ENCODE results near the gene SCN10A. TPM values are rescaled to one million over a fixed set of nuclear protein-coding genes. Genes with fewer than 3 reads are reported as not detected.

SCN10A gene
- total RNA-seq, 1 experiment from 2014 or later = not detected

DNA sequence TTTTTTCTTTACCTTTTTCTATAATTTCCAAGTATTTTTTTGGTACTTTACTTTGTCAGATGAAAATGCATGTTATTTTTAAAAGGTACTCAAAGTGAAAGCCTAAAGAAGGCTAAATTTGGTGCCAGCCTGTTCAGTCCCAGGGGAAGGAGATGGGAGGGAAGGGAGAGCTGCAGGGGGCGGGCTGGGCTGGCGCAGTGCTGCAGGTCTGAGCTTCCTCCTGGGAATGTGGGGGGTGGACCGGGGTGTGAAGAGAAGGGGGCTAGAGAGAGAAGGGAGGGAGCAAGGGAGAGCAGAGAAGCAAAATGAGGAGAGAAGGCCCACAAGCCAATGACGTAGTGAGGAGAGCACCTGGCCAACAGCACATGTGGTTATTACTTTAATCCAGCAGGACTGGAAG is 95.6 kb downstream of the SCN10A start:
- DNase-seq (ENCODE audit: low spot score) = no peak

DNA sequence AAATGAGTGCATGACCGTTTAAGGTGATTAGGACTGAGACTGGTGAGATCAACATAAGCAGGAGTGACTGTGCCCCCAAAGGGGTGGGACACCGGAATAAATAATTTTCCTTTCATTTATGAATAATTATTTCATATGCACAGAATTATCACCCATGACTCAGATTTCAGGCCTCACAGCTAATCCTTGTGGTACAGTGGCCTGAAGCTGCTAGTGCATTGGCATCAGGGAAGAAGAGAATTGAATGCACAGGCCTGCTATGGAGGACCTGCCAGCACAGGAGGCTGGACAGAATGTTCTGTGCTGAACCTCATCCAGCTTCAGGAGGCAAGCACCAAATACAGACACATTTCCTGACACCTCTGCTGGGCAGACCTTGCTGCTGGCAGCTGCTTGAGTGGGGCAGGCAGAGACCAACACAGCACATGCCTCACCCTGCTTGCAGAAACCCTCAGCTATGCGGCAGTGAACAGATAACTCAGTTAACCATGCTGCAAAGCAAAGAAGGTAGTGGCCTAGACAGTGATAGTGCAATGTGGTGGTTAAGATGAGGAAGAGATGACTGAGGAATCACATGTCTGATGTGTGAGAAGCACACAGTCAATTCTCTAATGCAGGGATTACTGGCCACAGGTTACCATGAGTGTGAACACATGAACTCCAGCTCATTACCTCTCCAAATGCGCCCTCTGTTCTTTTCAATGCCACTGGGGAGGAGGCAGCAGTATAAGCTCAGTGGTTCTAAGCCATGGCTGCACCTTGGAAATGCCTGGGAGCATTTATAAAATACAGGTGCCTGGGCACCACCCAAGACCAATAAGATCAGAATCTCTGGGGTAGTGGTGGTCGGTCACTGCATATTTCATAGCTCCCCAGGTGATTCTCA is 98.4 kb downstream of the SCN10A start:
- no peak for DNase-seq (ENCODE audit: low spot score)

DNA sequence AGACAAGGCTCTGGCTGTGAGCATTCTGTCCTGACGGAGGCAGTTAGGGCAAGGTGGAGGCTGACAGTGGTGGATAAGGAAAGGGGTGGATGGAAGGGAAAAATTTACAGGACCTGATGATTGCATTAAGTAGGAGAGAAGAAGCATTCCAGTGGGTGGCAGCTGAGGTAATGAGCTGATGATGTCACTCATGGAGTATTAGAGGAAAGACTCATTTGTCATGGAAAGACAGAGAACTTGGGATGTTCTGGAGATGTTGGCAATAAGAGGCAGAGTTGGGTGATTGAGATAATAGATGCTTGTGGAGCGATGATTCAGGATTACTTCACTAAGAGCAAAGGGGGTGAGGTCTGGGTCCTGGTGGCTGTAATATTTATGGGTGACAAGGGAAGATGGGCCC is 102.9 kb downstream of the SCN10A start:
- DNase-seq (ENCODE audit: low spot score) = peak; percentile 22

DNA sequence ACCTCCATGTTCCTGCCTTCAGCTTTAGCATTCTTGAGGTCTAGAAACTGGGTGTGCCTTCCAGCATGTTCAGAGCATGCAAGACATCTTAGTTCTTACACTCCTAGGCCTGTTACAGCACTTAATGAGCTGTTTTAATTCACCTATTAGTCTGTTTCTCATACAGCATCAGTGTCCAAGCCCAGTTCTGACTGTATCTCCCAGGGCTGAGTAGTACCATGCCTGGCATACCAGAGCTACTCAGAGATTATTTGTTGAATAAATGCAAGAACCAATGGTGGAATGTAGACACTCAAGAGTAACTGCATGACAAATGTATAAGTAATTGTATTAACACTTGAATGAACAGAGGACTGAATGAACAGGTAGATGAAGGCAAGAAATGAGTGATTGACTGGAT is 104.7 kb downstream of the SCN10A start:
- DNase-seq (ENCODE audit: low spot score) = no peak

DNA sequence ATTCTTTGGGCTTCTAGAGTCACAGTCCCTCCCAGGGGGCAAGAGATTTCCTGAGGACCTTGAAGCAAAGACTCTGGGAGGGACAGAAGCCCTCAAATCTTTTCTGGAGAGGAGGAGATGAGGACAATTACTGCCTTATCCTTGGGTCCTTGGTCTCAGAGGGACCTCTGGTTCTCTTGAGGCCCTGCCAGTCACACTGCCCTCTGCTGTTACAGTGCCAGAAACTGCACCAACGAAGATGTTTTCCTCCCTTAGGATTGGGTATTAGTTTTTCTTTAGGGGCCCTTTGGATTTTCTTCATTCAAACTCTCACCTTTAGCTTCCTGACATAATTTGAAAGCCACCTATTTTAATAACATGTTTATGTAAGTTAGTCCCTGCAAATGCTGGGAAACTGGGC is 108.3 kb downstream of the SCN10A start:
- DNase-seq (ENCODE audit: low spot score) = no peak

DNA sequence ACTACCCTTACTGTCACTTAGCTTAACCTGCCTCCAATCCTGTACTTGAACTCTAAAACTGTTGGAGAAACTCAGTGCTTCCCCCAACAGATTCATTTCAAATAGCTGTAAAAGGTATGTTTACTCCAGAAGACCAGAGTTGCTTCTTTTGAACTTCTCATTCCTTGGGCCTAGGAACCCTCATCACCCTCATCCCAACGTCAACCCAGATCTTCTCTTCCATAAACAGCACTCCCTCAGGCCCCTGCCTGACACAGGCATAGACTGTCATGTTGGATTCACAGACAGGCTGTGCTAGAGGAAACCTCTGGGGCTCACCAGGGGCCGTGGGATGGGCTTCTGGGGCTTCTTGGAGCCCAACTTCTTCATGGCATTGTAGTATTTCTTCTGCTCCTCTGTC is 109.1 kb downstream of the SCN10A start:
- DNase-seq (ENCODE audit: low spot score) = no peak

DNA sequence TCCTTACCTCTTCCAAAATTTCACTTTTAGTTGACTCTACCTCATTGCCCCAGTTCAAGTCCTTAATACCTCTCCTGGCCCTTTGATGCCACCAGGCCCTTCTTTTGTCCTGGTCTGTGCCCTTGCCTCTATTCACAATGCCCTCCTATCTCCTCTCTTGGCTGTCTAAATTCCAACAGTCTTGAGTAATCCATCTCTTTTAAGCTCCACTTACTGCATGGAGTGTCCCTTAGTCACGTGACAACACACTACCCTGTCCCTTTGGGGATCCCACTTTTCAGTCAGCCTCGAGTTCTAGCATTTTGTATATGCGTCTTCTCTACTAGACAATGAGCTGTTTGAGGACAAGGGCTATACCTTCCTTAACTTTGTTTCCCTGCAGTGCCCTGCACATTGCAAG is 113.8 kb downstream of the SCN10A start:
- no peak for DNase-seq (ENCODE audit: low spot score)

DNA sequence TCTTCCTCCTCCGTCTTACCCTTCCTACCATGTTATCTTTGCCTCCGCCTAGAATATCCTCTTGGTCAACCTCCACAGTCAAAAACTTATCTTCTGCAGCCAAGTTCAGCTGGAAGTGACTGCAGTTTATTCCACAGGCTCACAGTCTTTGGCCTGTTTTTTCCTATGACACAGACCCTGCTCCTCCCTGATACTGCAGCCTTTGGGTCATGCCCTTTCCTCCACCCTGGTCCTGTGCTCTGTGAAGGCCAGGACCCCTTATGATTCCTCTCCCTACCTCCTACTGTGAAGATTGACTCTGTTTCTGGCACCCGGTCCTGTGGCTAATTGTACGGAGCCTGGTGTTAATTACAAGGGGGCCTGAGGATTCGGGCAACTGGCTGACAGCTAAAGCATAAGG is 117.3 kb downstream of the SCN10A start:
- DNase-seq (ENCODE audit: low spot score) = no peak

DNA sequence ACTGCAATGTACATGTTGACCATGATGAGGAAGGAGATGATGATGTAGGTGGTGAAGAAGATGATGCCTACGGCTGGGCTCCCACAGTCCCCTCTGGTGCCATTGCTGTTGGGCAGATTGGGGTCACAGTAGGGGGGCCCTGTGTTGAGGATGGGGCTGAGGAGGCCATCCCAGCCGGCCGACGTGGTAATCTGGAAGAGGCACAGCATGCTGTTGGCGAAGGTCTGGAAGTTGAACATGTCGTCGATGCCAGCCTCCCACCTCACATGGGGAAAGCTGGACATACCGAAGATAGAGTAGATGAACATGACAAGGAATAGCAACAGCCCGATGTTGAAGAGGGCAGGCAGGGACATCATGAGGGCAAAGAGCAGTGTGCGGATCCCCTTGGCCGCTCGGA is 118.0 kb downstream of the SCN10A start:
- DNase-seq (ENCODE audit: low spot score) = no peak

DNA sequence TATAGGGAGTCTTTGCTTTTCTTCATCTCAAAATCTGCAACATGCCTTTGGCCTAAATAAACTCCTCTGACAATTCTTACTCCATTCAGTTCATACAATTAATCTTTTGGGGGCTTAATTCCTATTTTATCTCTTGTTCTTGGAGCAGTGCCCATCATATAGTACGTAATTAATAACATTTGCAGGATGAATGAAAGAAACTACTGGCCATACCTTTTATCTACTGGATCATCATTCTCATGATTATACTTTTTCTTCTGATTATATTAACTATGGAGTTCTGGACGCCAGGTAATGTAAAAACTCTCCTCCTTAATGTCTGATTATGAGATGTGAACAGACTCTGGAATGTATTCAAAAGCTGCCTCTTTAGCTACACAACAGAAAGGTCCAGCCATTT is 120.0 kb downstream of the SCN10A start:
- no peak for DNase-seq (ENCODE audit: low spot score)

DNA sequence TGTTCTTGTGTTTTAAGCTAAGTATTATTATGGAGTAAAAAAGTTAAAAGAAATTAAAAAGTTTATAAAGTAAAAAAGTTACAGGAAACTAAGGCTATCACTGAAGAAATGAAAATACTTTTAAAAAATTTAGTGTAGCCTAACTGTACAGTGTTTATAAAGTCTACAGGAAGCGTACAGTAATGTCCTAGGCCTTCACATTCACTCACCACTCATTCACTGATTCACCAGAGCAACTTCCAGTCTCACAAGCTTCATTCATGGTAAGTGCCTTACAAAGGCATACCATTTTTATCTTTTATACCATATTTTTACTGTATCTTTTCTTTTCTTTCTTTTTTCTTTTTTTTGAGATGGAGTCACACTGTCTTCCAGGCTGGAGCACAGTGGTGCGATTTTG is 125.8 kb downstream of the SCN10A start:
- DNase-seq (ENCODE audit: low spot score) = no peak

DNA sequence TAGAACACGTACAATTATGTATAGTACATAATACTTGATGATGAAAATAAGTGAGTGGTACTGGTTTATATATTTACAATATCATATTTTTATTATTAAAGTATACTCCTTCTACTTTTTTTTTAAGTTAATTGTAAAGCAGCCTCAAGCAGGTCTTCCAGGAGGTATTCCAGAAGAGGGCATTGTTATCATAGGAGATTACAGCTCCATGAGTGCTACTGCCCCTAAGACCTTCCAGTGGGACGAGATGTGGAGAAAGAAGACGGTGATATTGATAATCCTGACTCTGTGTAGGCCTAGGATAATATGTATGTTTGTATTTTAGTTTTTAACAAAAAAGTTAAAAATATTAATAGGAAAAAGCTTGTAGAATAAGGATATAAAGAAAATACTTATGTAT is 126.2 kb downstream of the SCN10A start:
- no peak for DNase-seq (ENCODE audit: low spot score)

DNA sequence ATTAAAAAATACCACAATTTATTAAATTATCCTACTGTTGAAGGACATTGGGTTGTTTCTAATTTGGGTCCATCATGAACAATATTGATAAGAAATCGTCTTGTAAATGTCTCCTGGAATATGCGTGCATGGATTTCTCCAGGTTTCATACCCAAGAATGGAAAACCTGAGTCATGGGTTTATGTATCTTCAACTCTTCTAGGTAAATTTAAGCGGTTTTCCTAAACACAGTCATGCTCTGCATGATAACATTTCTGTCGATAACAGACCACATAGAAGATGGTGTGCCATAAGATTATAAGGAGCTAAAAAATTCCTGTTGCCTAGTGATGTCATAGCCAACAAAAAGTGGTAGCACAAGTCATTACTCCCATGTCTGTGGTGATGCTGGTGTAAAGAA is 126.7 kb downstream of the SCN10A start:
- no peak for DNase-seq (ENCODE audit: low spot score)

DNA sequence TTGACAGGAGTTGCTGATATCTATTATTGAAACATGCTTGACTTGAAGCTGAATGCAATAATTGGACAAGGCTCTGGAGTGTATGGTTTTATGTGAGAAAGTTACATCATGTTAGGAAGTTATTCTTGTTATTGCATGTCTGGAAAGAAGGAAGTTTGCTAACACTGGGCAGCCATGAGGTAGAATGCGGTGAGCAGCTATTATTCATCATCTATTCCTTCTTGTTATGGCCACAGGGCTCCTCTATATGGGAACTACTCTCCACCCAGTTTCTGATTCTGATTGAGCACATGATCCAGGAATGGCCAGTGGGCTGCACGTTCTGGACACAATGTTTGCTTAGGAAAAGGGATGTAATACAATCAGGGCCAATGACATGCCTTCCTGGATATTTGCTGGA is 128.7 kb downstream of the SCN10A start:
- no peak for DNase-seq (ENCODE audit: low spot score)

DNA sequence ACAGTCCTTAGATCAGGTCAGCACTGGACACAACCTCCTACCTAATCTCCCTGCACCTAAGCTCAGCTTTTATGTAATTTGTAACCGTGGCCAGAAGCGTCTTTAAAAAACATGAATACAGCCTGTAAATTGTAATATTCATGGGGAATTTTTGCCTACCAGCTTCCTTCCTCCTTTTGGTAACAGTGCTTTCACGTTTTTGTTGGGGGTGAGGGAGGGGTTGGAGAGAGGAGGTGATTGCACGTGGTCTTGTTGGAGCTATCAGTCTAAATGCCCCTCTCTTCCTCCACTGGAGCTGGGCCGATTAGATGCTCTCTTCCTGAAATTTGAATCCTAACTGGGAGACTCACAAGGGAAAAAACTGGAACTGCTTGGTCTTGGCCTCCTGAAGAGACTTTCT is 131.5 kb downstream of the SCN10A start:
- no peak for DNase-seq (ENCODE audit: low spot score)

DNA sequence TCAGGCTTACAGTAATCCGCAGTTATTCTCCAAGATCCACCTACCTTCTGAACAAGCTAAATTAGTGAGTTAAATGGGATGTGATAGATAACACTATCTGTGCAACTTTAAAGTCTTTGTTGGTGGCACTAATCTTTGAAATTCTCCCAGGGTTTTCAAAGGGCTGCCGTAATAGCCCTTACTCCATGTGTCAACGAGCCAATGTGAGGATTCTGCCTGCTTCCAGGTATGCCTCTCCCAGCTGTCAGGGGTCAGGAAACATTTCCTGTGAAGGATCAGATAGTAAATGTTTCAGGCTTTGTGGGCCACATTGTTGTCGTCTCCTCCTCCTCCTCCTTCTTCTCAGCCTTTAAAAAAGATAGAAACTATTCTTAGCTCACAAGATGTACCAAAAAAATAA is 146.3 kb downstream of the SCN10A start:
- DNase-seq (ENCODE audit: low spot score) = no peak

DNA sequence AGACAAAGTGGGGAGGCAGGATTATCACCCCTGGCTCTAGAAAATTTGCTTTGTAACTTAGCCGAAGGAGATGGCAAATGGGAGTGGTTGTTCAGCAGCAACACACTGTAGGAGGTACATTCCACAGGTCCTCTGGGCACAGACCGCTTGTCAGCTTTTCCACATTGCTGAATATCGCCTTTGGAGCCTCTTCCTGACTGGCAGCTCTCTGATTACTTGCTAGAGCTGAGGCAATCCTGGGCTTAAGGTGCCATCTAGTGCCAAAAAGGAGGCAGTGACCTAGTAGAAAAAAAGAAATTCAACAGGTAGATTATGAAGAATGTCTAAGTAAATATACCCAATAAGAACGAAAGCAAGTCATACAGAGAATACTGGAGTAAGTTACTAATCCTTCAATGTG is 153.5 kb downstream of the SCN10A start:
- DNase-seq (ENCODE audit: low spot score) = peak; percentile 62

DNA sequence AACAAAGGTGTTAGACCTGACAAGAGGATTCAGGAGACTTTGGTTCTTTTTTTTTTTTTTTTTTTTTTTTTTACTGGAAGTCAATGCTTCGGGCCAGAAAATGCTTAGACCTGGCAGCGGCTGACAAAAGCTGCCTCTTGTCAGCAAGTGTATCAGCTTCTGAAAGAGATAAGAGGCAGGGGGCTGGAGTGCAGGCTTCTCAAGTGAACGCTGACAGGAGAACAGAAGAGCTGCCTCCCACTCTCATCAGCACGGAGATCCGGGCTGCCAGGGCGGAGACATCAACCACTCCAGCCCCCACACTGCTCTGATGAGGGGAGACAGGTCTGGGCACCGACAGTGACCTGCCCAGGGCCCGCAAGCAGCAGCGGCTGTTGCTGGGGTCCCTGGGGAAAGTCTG is 157.2 kb downstream of the SCN10A start:
- no peak for DNase-seq (ENCODE audit: low spot score)

DNA sequence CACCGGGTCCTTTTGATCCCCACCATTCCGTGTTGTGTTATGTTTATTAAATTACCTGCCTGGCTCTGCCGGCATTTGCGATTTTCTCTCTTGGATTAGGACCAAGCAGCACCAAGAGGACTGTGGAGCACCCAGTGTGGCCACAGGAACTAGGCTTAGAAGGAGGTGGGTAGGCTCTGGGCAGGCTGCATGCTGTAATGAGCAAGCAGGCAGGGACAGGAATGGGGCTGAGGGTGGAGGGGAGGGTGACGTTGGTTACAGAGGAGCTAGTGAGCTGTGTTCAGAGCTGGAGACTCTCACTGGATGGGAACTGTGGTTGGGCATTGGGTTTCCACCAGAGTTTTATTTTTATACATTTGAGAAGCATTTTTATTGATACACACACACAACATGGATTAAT is 158.6 kb downstream of the SCN10A start:
- no peak for DNase-seq (ENCODE audit: low spot score)

DNA sequence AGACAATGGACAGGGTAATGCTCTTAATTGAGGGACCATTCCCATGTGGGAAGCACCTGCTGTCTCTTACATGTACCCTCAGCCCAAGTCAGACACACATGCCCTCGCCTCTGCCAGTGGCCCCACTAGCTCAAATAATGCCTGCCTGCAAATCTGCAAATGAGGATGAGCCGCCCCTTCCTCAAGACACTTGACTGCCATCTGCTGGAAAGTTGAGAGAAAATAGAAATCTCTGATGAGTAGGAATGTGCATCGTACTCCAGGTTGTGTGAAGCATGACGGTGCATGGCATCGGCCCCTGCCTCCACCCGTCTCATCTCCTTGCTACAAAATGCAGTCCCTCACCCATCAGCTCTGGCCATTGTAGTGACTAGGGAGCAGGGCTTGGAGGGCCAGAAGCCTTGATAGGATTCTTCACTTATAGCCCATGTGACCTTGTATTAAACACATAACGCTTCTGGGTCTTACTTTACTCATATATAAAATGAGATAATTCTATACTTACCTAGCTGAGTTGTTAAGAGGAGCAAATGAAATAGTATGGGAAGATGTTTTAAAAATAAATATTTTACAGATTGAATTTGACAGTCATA is 160.2 kb downstream of the SCN10A start:
- peak; percentile 48 for DNase-seq (ENCODE audit: low spot score)

DNA sequence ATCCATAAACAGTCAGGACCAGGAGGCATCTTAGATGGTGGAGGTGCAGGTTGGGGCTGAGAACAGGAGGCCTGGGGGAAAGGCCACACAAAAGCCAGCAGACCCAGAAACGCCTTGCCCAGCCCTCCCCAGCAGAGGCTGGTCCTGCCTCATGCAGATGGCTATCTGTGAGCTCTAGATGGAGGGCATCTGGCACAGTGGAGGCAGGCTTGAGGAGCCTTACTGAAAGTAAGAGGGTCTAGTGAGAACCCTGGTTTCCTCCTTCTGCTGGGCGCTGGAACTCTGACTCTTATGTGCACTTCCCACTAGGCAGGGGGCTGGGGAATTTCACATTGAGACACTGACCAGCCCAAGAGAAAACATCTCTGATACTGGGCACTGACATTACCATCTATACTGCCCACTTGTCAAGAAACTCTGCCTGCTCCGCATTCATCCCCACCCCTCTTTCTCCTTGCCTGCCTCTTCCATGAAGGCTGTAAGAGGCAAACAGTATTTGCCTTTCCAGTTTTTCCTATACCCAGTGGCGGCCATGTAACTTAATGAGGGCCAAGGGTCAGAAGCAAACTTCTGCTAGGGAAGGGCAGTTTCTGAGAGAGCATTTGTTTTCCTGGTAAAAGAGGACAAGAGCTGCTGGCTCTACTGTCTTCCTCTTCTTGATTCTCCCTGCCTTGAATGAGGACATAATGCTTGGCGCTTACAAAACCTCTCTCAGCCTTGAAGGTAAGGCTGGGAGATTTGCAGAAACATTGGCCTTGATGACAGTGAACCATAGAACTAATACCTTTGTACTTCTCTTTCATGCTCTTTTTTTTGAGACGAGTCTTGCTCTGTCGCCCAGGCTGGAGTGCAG is 162.1 kb downstream of the SCN10A start:
- DNase-seq (ENCODE audit: low spot score) = no peak

DNA sequence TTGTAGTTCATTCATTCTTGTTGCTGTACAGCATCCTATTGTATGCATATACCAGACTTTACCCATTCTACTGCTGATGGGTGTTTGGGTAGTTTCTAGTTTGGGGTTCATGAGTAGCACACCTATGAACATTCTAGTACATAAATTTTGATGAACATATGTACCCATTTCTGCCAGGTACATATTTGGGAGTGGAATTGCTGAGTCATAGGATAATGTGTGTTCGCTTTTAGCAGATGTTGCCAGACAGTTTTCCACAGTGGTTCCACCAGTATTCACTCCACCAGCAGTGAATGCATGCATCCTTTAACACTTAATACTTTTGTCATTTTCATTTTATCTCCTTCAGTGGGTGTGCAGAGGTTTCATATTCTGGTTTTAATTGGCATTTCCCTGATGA is 163.1 kb downstream of the SCN10A start:
- DNase-seq (ENCODE audit: low spot score) = no peak
